KMS-11 (cell line): ENCODE results near the gene OR4D2.

Experiments
- H2AFZ ChIP-seq: fragments of 200-600 bp; sonication (generic); 2 replicates; pipeline ENCODE4 v1.6.1; 2016; ENCODE audit warnings: antibody characterized with exemption, mixed run types, low read depth
- H3K27ac ChIP-seq: fragments of 200-600 bp; sonication (generic); 2 replicates; pipeline ENCODE4 v1.6.1; 2016; ENCODE audit warnings: mild to moderate bottlenecking, mixed run types
- H3K27me3 ChIP-seq: fragments of 200-600 bp; sonication (generic); 2 replicates; pipeline ENCODE4 v1.6.1; 2017; ENCODE audit warnings: mild to moderate bottlenecking, low read depth, mixed run types, moderate library complexity; ENCODE audit not compliant: insufficient read depth
- H3K36me3 ChIP-seq: fragments of 200-600 bp; sonication (generic); 2 replicates; pipeline ENCODE4 v1.6.1; 2017; ENCODE audit warnings: mild to moderate bottlenecking, mixed run types; ENCODE audit not compliant: insufficient read depth
- H3K4me1 ChIP-seq: fragments of 200-600 bp; sonication (generic); 2 replicates; pipeline ENCODE4 v1.6.1; 2016; ENCODE audit warnings: mild to moderate bottlenecking, low read depth, mixed run types; ENCODE audit not compliant: poor library complexity, severe bottlenecking
- H3K4me2 ChIP-seq: fragments of 200-600 bp; sonication (generic); 2 replicates; pipeline ENCODE4 v1.7.0; 2016; ENCODE audit warnings: mild to moderate bottlenecking, mixed run types
- H3K4me3 ChIP-seq: fragments of 200-600 bp; sonication (generic); IDR thresholded peaks from 2 replicates; pipeline ENCODE4 v1.6.1; 2017; ENCODE audit warnings: low read depth, low read length, mixed read lengths; ENCODE audit not compliant: insufficient read depth
- H3K79me2 ChIP-seq: fragments of 200-600 bp; sonication (generic); 2 replicates; pipeline ENCODE4 v1.6.1; 2016; ENCODE audit warnings: low read depth, mixed run types; ENCODE audit not compliant: insufficient read depth
- H3K9ac ChIP-seq: fragments of 200-600 bp; sonication (generic); 2 replicates; pipeline ENCODE4 v1.6.1; 2016; ENCODE audit warnings: mild to moderate bottlenecking, mixed run types
- H4K20me1 ChIP-seq: fragments of 200-600 bp; sonication (generic); 2 replicates; pipeline ENCODE4 v1.6.1; 2016; ENCODE audit warnings: mild to moderate bottlenecking, mixed run types; ENCODE audit not compliant: insufficient read depth
- TF ChIP-seq, protein P1 (sequence below): fragments of 200-600 bp; sonication (generic); conservative IDR thresholded peaks from 2 replicates; pipeline ENCODE4 v1.6.1; 2017; ENCODE audit warnings: low read depth, mild to moderate bottlenecking, antibody characterized with exemption, low read length, moderate library complexity, mixed read lengths

The OR4D2 gene

GRCh38 chr17:58144801-58145200 is 22.0 kb upstream of the OR4D2 start:
- no peaks in the 10 kb centered on the region for H4K20me1 ChIP-seq
- no peaks in the 10 kb centered on the region for H3K27me3 ChIP-seq
- no peaks in the 10 kb centered on the region for H3K36me3 ChIP-seq
- no peak overlapping the region for H3K27ac ChIP-seq
- H2AFZ ChIP-seq, result no peak overlapping the region
- no peak overlapping the region for H3K4me3 ChIP-seq
- no peak overlapping the region for H3K9ac ChIP-seq
- TF ChIP-seq, protein P1, sequence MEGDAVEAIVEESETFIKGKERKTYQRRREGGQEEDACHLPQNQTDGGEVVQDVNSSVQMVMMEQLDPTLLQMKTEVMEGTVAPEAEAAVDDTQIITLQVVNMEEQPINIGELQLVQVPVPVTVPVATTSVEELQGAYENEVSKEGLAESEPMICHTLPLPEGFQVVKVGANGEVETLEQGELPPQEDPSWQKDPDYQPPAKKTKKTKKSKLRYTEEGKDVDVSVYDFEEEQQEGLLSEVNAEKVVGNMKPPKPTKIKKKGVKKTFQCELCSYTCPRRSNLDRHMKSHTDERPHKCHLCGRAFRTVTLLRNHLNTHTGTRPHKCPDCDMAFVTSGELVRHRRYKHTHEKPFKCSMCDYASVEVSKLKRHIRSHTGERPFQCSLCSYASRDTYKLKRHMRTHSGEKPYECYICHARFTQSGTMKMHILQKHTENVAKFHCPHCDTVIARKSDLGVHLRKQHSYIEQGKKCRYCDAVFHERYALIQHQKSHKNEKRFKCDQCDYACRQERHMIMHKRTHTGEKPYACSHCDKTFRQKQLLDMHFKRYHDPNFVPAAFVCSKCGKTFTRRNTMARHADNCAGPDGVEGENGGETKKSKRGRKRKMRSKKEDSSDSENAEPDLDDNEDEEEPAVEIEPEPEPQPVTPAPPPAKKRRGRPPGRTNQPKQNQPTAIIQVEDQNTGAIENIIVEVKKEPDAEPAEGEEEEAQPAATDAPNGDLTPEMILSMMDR, result no peak
- no peak overlapping the region for H3K4me2 ChIP-seq
- H3K79me2 ChIP-seq, result no peaks in the 10 kb centered on the region
- H3K4me1 ChIP-seq, result no peaks in the 10 kb centered on the region

GRCh38 chr17:58147930-58148434 is 18.8 kb upstream of the OR4D2 start, which contains the start of gene OR4D1:
Gene OR4D1 (plus strand): TSS chr17:58148384. CDS start chr17:58155154, 6,770 bp downstream.
- H2AFZ ChIP-seq, result no peak within 1 kb of the TSS
- TF ChIP-seq, protein P1, result no peak
- no peaks in the 10 kb centered on the region for H3K79me2 ChIP-seq

DNA sequence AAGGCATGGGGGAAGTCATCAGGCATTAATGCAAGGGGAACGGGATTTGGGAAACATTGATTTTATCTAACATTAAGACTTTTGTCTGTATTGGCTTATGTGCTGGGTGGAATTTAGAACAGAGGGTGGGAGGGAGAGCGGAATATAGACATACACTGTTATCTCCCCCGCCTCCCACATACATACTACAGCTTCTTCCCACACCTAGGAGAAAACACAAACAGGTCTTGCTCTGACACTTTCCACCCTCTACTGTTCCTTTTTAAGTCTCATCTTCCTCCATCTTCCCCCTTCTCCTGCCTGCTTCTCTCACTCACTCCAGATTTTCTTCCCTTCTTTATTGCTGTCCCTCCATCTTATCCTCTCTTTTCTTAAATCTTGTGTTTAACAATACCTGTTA is 18.2 kb upstream of the OR4D2 start:
- Histone ChIP-seq H3K4me2 (no peak overlapping the region), H2AFZ (no peak overlapping the region), H3K9ac (no peak overlapping the region), H3K4me1 (no peaks in the 10 kb centered on the region), H3K36me3 (no peaks in the 10 kb centered on the region), H3K27me3 (no peaks in the 10 kb centered on the region), H3K27ac (no peak overlapping the region), H3K4me3 (no peak overlapping the region), H4K20me1 (no peaks in the 10 kb centered on the region), H3K79me2 (no peaks in the 10 kb centered on the region)
- TF ChIP-seq, protein P1, result no peak

More at GRCh38 chr17:58147930-58148434, 18.8 kb upstream of the OR4D2 start, which contains the start of gene OR4D1:
- H3K9ac ChIP-seq, result no peak within 1 kb of the TSS
- H3K27ac ChIP-seq, result no peak within 1 kb of the TSS
- no peak within 1 kb of the TSS for H3K4me2 ChIP-seq
- no peaks in the 10 kb centered on the region for H3K4me1 ChIP-seq
- H3K36me3 ChIP-seq, result no peaks in the 10 kb centered on the region
- no peak within 1 kb of the TSS for H3K4me3 ChIP-seq
- H4K20me1 ChIP-seq, result no peaks in the 10 kb centered on the region
- H3K27me3 ChIP-seq, result no peaks in the 10 kb centered on the region

DNA sequence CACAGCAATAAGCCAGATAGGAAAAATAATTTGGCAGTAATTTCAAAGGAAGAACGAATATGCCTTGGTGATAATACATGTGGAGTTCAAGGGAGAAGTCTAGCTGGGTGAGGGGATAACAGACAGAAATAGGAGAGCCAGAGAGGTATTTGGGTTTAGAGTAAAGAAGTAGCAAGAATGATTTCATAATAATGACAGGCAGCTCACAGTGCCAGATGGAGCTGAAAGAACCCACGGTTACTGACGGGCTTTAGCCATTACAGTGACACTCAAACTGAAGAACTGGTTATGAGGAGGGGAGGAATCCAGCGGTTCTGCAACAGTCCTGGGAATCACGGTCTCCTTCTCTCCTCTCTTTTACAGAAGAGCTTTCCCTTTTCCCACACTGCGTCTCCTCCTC is 16.4 kb upstream of the OR4D2 start:
- Histone ChIP-seq H3K36me3 (no peaks in the 10 kb centered on the region), H3K4me3 (no peak overlapping the region), H3K27ac (no peak overlapping the region), H3K79me2 (no peaks in the 10 kb centered on the region), H3K4me2 (no peak overlapping the region), H3K4me1 (no peaks in the 10 kb centered on the region), H2AFZ (no peak overlapping the region), H3K27me3 (no peaks in the 10 kb centered on the region), H3K9ac (no peak overlapping the region), H4K20me1 (no peaks in the 10 kb centered on the region)
- TF ChIP-seq, protein P1, result no peak
